ENCODE data around the gene EPHA4. TPM values are rescaled to one million over a fixed set of nuclear protein-coding genes. Genes with fewer than 3 reads are reported as not detected.

Gene EPHA4
- total RNA-seq, 1 donor from 2014 or later, result 24.1 TPM

DNA sequence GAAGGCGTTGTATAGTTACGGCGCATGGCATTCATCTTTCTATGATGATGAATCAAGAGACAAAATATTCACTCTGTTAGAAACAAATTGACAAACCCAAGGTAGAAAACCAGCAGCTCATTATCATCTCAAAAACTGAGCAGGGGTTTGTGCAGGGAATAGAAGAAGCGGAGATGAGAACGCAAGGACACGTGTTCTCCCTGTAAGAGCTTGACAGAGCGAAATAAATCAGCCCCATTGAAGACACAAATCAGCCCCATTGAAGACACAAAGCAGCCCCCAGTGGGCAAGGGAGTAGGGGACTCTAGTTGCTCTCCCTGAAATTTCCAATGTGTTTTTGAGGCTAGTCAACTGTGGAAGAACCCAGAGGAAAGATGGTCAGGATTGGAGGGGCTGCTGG lies 199.2 kb downstream of the EPHA4 start:
- H3K36me3 ChIP-seq, result no peaks in the 10 kb centered on the region
- DNase-seq (ENCODE audit: extremely low spot score in 2 of 2), result no peak
- H3K27ac ChIP-seq, result no peak overlapping the region
- H3K27me3 ChIP-seq, result no peaks in the 10 kb centered on the region
- no peak overlapping the region for H3K4me3 ChIP-seq
- H3K4me1 ChIP-seq, result no peaks in the 10 kb centered on the region
- H3K9me3 ChIP-seq, result no peaks in the 10 kb centered on the region
- TF ChIP-seq CTCF (IDR thresholded peaks at IDR 0.05) (no peak), POLR2A (IDR thresholded peaks at IDR 0.05) (no peak), POLR2AphosphoS5 (IDR thresholded peaks at IDR 0.05; ENCODE audit: insufficient read depth in 1 of 2, low read depth in 1 of 2) (no peak)
- intact Hi-C loops (cut with DNase I), result no loop called here

DNA sequence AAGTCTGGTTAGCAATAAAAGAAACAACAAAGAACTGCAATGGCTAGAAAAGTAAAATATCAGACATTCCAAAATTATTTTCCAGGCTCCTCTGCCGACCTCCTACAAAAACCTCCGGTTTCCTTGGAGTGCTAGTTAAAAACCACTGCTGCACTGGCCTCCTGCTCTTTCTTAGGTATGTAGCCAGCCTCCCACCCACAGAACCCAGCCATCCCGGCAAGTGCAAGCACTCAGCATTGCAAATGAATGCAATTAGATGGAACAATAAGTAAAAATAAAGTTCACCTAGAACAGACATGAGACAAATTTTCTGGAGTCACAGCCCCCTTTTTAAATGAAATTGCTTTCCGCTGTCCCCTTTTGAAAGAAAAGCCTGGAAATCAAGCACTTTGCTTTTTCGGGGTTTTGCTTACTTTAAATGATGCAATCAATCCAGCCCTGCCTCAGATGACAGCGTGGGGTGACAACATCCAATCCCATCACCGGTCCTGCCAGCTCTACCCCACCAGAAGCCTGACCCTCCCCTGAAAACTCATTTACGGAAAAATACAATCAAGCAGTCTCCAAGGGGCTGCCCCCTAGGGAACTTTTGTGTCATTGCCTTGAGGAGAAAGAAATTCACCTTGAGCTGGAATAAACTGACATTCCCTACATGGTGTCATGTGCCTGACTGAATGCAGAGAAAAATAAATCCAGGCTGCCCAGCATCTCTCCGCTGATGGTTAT lies 199.8 kb downstream of the EPHA4 start:
- no peak for DNase-seq (ENCODE audit: extremely low spot score in 2 of 2)
- Histone ChIP-seq H3K9me3 (no peaks in the 10 kb centered on the region), H3K27me3 (no peaks in the 10 kb centered on the region), H3K27ac (no peak overlapping the region), H3K4me3 (no peak overlapping the region), H3K36me3 (no peaks in the 10 kb centered on the region), H3K4me1 (no peaks in the 10 kb centered on the region)
- TF ChIP-seq POLR2A (IDR thresholded peaks at IDR 0.05) (no peak), POLR2AphosphoS5 (IDR thresholded peaks at IDR 0.05; ENCODE audit: insufficient read depth in 1 of 2, low read depth in 1 of 2) (no peak), CTCF (IDR thresholded peaks at IDR 0.05) (no peak)
- intact Hi-C loops (cut with DNase I), result no loop called here

GRCh38 chr2:221371347-221371746 lies 200.8 kb downstream of the EPHA4 start:
- Histone ChIP-seq H3K27ac (no peak overlapping the region), H3K27me3 (no peaks in the 10 kb centered on the region), H3K9me3 (no peaks in the 10 kb centered on the region), H3K36me3 (no peaks in the 10 kb centered on the region), H3K4me1 (no peaks in the 10 kb centered on the region), H3K4me3 (no peak overlapping the region)
- no peak for TF ChIP-seq CTCF (IDR thresholded peaks at IDR 0.05)
- TF ChIP-seq POLR2AphosphoS5 (IDR thresholded peaks at IDR 0.05; ENCODE audit: insufficient read depth in 1 of 2, low read depth in 1 of 2), result no peak
- no peak for TF ChIP-seq POLR2A (IDR thresholded peaks at IDR 0.05)
- intact Hi-C loops (cut with DNase I), result no loop called here
- DNase-seq (ENCODE audit: extremely low spot score in 2 of 2), result no peak

DNA sequence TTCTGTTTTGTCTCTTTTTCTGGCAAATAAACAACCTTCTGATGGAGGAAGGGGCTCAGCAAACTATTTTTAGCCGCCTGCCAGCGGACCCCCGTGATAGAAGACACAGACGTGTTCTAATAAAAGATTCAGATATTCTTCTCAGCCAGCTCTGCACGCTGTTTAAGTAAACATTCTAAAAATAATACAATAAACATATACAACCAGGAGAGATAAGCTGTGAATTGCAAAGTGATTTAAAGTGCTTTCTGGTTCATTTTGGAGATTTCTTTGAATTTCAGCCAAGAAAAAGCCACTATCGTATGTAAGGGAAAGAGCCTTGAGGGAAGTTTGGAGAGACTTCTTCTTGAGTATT lies 201.3 kb downstream of the EPHA4 start:
- intact Hi-C loops (cut with DNase I), result no loop called here
- Histone ChIP-seq H3K9me3 (no peaks in the 10 kb centered on the region), H3K27ac (no peak overlapping the region), H3K27me3 (no peaks in the 10 kb centered on the region), H3K36me3 (no peaks in the 10 kb centered on the region), H3K4me1 (no peaks in the 10 kb centered on the region), H3K4me3 (no peak overlapping the region)
- TF ChIP-seq POLR2A (IDR thresholded peaks at IDR 0.05) (no peak), POLR2AphosphoS5 (IDR thresholded peaks at IDR 0.05; ENCODE audit: insufficient read depth in 1 of 2, low read depth in 1 of 2) (no peak), CTCF (IDR thresholded peaks at IDR 0.05) (no peak)
- DNase-seq (ENCODE audit: extremely low spot score in 2 of 2), result no peak

DNA sequence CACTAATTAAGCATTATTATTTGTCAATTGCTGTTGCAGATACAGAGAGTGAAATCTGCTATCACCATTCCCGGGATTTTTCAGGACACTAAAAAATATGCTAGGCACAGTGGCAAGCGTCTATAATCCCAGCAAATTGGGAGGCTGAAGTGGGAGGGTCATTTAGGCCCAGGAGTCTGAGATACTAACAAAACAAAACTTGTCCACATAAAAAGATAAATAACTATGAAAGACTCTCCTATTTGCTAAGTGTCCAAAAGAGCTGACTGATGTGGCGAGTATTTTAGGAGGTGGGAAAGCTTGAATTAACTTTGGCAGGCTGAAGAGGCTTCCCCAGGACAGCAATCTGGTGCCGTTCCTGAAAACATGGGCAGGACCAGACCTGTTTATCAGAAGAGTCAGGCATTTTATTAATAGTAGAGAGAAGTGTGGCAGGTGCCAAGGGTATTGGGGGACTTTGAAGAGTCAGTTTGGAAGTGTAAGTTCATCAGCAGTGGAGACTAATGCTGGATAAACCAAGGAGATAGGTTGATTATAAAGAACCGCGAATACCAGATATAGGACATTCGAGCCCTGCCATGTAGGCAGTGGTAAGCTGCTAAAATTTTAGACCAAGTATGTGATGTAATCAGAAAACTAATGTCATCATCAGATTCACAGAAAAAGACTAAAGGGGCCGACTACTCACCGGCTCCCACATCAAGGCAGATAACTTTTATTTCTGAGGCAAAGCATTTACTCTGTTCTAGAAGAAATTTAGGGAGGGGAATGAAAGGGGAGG lies 201.8 kb downstream of the EPHA4 start:
- TF ChIP-seq CTCF (IDR thresholded peaks at IDR 0.05) (no peak), POLR2A (IDR thresholded peaks at IDR 0.05) (no peak), POLR2AphosphoS5 (IDR thresholded peaks at IDR 0.05; ENCODE audit: insufficient read depth in 1 of 2, low read depth in 1 of 2) (no peak)
- no peak for DNase-seq (ENCODE audit: extremely low spot score in 2 of 2)
- Histone ChIP-seq H3K4me1 (no peaks in the 10 kb centered on the region), H3K27me3 (no peaks in the 10 kb centered on the region), H3K27ac (no peak overlapping the region), H3K4me3 (no peak overlapping the region), H3K36me3 (no peaks in the 10 kb centered on the region), H3K9me3 (no peaks in the 10 kb centered on the region)
- intact Hi-C loops (cut with DNase I), result no loop called here

All from vagina (tissue), 2 donors.